Activated naive CD4-positive, alpha-beta T cell treated with anti-CD3 and anti-CD28 coated beads, Interleukin-2, amount 50 U/mL, for 72 hours (primary cell): ENCODE data around the gene CD59. TPM values are rescaled to one million over a fixed set of nuclear protein-coding genes. Genes with fewer than 3 reads are reported as not detected.
A peak's percentile ranks its signal among the peaks of the same experiment; 100 is the strongest.

Source experiments
- ATAC-seq, 2 donors: fragments of 150-1000 bp; cut with Tn5 transposase; 2 replicates each; pipeline ENCODE4 v1.10.0; 2021; ENCODE audit warnings: mild to moderate bottlenecking in 2 of 2, moderate library complexity in 2 of 2
- DNase-seq, 2 donors: peaks; one replicate each; pipeline ENCODE4 v3.0.0; 2021 to 2022; ENCODE audit warnings: low spot score in 2 of 2
- H3K27ac Mint-ChIP-seq, 2 donors: one replicate each; pipeline ENCODE4 v1.8.0; 2022; ENCODE audit warnings: mild to moderate bottlenecking in 2 of 2, mixed read lengths in 2 of 2
- H3K36me3 Mint-ChIP-seq, 2 donors: one replicate each; pipeline ENCODE4 v1.8.0; 2022; ENCODE audit warnings: mixed read lengths in 2 of 2
- H3K9me3 Mint-ChIP-seq, 2 donors: one replicate each; pipeline ENCODE4 v1.8.0; 2022; ENCODE audit warnings: mixed read lengths in 2 of 2
- total RNA-seq, 2 donors: library from RNA; stranded (reverse); gene quantifications; one replicate each; pipeline ENCODE4 v1.2.3, GENCODE V29; 2022

CD59 gene
- total RNA-seq, result 10 to 100 TPM; 41.9 to 61.7 TPM

GRCh38 chr11:33736148-33736812 lies at the start of gene CD59:
Gene CD59, minus strand, starts transcription at chr11:33736423. Its CDS starts 13,978 bp downstream, at chr11:33722445.
- H3K27ac Mint-ChIP-seq, result peak within 1 kb of the TSS; percentile 81 to 91
- H3K36me3 Mint-ChIP-seq, result peaks cover 7 to 11% of the 10 kb centered on the region in 2 donors
- H3K9me3 Mint-ChIP-seq, result no peaks in the 10 kb centered on the region
- peak; percentile 85 to 90 for DNase-seq
- ATAC-seq, result peak; percentile 62 to 75

GRCh38 chr11:33785609-33786008 lies 49.4 kb upstream of the CD59 start:
- Mint-ChIP-seq H3K9me3 (no peaks in the 10 kb centered on the region), H3K27ac (no peak overlapping the region), H3K36me3 (no peaks in the 10 kb centered on the region)
- ATAC-seq (no peak), DNase-seq (no peak)

- DNase-seq (no peak), ATAC-seq (no peak)
- Mint-ChIP-seq H3K27ac (no peak overlapping the region), H3K36me3 (no peaks in the 10 kb centered on the region), H3K9me3 (no peaks in the 10 kb centered on the region)
These were observed 43.8 kb upstream of the CD59 start for GRCh38 chr11:33779849-33780528.

- no peak for ATAC-seq
- no peaks in the 10 kb centered on the region for H3K9me3 Mint-ChIP-seq
These were observed 42.5 kb upstream of the CD59 start for GRCh38 chr11:33778675-33779074.

GRCh38 chr11:33777906-33778305 lies 41.7 kb upstream of the CD59 start:
- ATAC-seq, result no peak
- Mint-ChIP-seq H3K27ac (no peak overlapping the region), H3K36me3 (peaks cover 0 to 10% of the 10 kb centered on the region in 2 donors), H3K9me3 (no peaks in the 10 kb centered on the region)
- no peak for DNase-seq

More at GRCh38 chr11:33778675-33779074, 42.5 kb upstream of the CD59 start:
- DNase-seq, result no peak
- H3K27ac Mint-ChIP-seq, result no peak overlapping the region
- peaks cover 0 to 6% of the 10 kb centered on the region in 2 donors for H3K36me3 Mint-ChIP-seq

- Mint-ChIP-seq H3K36me3 (peaks cover 0 to 10% of the 10 kb centered on the region in 2 donors), H3K27ac (no peak overlapping the region), H3K9me3 (no peaks in the 10 kb centered on the region)
- no peak for DNase-seq
- ATAC-seq, result no peak
These were observed 39.7 kb upstream of the CD59 start for GRCh38 chr11:33775832-33776470.

GRCh38 chr11:33775467-33775807 lies 39.2 kb upstream of the CD59 start:
- DNase-seq, result no peak
- no peak for ATAC-seq
- peaks cover 0 to 10% of the 10 kb centered on the region in 2 donors for H3K36me3 Mint-ChIP-seq
- H3K27ac Mint-ChIP-seq, result no peak overlapping the region
- no peaks in the 10 kb centered on the region for H3K9me3 Mint-ChIP-seq

GRCh38 chr11:33774736-33775466 lies 38.7 kb upstream of the CD59 start:
- Mint-ChIP-seq H3K36me3 (peaks cover 0 to 10% of the 10 kb centered on the region in 2 donors), H3K9me3 (no peaks in the 10 kb centered on the region), H3K27ac (peak overlapping the region; percentile 81 to 88)
- ATAC-seq (peak in 1 of 2 donors; percentile 2), DNase-seq (no peak)

GRCh38 chr11:33773987-33774735 lies 37.9 kb upstream of the CD59 start, which contains the start of gene FBXO3:
Gene FBXO3, minus strand, starts transcription at chr11:33774520. Its CDS starts 23 bp downstream, at chr11:33774497.
- H3K9me3 Mint-ChIP-seq, result no peaks in the 10 kb centered on the region
- DNase-seq (peak; percentile 77 to 78), ATAC-seq (peak; percentile 90 to 94)
- peaks cover 0 to 10% of the 10 kb centered on the region in 2 donors for H3K36me3 Mint-ChIP-seq
- peak within 1 kb of the TSS; percentile 88 to 90 for H3K27ac Mint-ChIP-seq

GRCh38 chr11:33773404-33773986 lies 37.3 kb upstream of the CD59 start:
- H3K36me3 Mint-ChIP-seq, result peaks cover 0 to 10% of the 10 kb centered on the region in 2 donors
- H3K9me3 Mint-ChIP-seq, result no peaks in the 10 kb centered on the region
- DNase-seq (peak in 1 of 2 donors; percentile 22), ATAC-seq (peak in 1 of 2 donors; percentile 29)
- peak overlapping the region; percentile 88 to 90 for H3K27ac Mint-ChIP-seq

GRCh38 chr11:33772870-33773269 lies 36.6 kb upstream of the CD59 start:
- H3K9me3 Mint-ChIP-seq, result no peaks in the 10 kb centered on the region
- ATAC-seq (no peak), DNase-seq (no peak)
- H3K27ac Mint-ChIP-seq, result peak overlapping the region in 1 of 2 donors; percentile 14
- H3K36me3 Mint-ChIP-seq, result peaks cover 0 to 10% of the 10 kb centered on the region in 2 donors

GRCh38 chr11:33772300-33772699 lies 36.1 kb upstream of the CD59 start:
- H3K9me3 Mint-ChIP-seq, result no peaks in the 10 kb centered on the region
- ATAC-seq (no peak), DNase-seq (no peak)
- peak overlapping the region in 1 of 2 donors; percentile 14 for H3K27ac Mint-ChIP-seq
- peaks cover 0 to 10% of the 10 kb centered on the region in 2 donors for H3K36me3 Mint-ChIP-seq

- no peaks in the 10 kb centered on the region for H3K9me3 Mint-ChIP-seq
- H3K36me3 Mint-ChIP-seq, result peaks cover 6 to 10% of the 10 kb centered on the region in 2 donors
- ATAC-seq (no peak), DNase-seq (no peak)
- H3K27ac Mint-ChIP-seq, result no peak overlapping the region
These were observed 34.0 kb upstream of the CD59 start for GRCh38 chr11:33770236-33770635.

- H3K27ac Mint-ChIP-seq, result no peak overlapping the region
- no peak for ATAC-seq
- no peaks in the 10 kb centered on the region for H3K9me3 Mint-ChIP-seq
- peaks cover 7 to 14% of the 10 kb centered on the region in 2 donors for H3K36me3 Mint-ChIP-seq
- no peak for DNase-seq
These were observed 33.3 kb upstream of the CD59 start for GRCh38 chr11:33769542-33769941.

GRCh38 chr11:33767624-33768023 lies 31.4 kb upstream of the CD59 start:
- H3K27ac Mint-ChIP-seq, result no peak overlapping the region
- no peaks in the 10 kb centered on the region for H3K9me3 Mint-ChIP-seq
- no peak for ATAC-seq
- no peak for DNase-seq
- H3K36me3 Mint-ChIP-seq, result peaks cover 9 to 12% of the 10 kb centered on the region in 2 donors

- no peak for ATAC-seq
- H3K36me3 Mint-ChIP-seq, result peaks cover 9 to 12% of the 10 kb centered on the region in 2 donors
These were observed 29.9 kb upstream of the CD59 start for GRCh38 chr11:33766085-33766484.

More at GRCh38 chr11:33766085-33766484, 29.9 kb upstream of the CD59 start:
- no peak overlapping the region for H3K27ac Mint-ChIP-seq
- DNase-seq, result no peak
- no peaks in the 10 kb centered on the region for H3K9me3 Mint-ChIP-seq
